H1 (cell line): ENCODE data around the gene TBC1D22A. TPM values are rescaled to one million over a fixed set of nuclear protein-coding genes. Genes with fewer than 3 reads are reported as not detected.

Source experiments
- CTCF ChIA-PET: fragments of 300-600 bp; sonication (Branson Sonifier 250); formaldehyde crosslinking; loops from one replicate; lab custom pipeline; 2021; ENCODE audit not compliant: partially characterized antibody; lab: Charles Lee
- POLR2A ChIA-PET: fragments of 300-600 bp; sonication (Branson Sonifier 250); formaldehyde crosslinking; loops from one replicate; lab custom pipeline; 2021; ENCODE audit warnings: inconsistent platforms; ENCODE audit not compliant: partially characterized antibody; lab: Charles Lee
- DNase-seq, 2 experiments: peaks; one replicate each; pipeline versions ENCODE4 v3.0.0 to v3.0.0-alpha.2; 2010 to 2022; ENCODE audit warnings: low spot score in 2 of 2, low read depth in 1 of 2, mixed read lengths in 1 of 2
- FAIRE-seq: peaks from 2 replicates; lab custom pipeline; 2011; peaks lifted over from hg19 to GRCh38; lab: Jason Lieb, UNC
- H2AFZ ChIP-seq: 2 replicates; pipeline ENCODE4 v1.8.1; 2012; ENCODE audit warnings: low read length, inconsistent platforms
- H2AK5ac ChIP-seq: 2 replicates; pipeline ENCODE4 v1.6.1; 2013; ENCODE audit warnings: low read depth, low read length
- H2BK120ac ChIP-seq: replicated peaks from 2 replicates; pipeline ENCODE3; 2013; ENCODE audit warnings: low read depth, low read length, inconsistent platforms
- H2BK12ac ChIP-seq: 2 replicates; pipeline ENCODE4 v1.6.1; 2013; ENCODE audit warnings: low read depth, low read length
- H2BK15ac ChIP-seq: 2 replicates; pipeline ENCODE4 v1.6.1; 2013; ENCODE audit warnings: low read length
- H2BK20ac ChIP-seq: 2 replicates; pipeline ENCODE4 v1.6.1; 2013; ENCODE audit warnings: low read length
- H2BK5ac ChIP-seq: 2 replicates; pipeline ENCODE4 v1.6.1; 2013; ENCODE audit warnings: low read depth, low read length
- H3K14ac ChIP-seq: 2 replicates; pipeline ENCODE4 v1.6.1; 2013; ENCODE audit warnings: inconsistent platforms; ENCODE audit not compliant: insufficient read length
- H3K18ac ChIP-seq: 2 replicates; pipeline ENCODE4 v1.6.1; 2013; ENCODE audit warnings: low read length; ENCODE audit errors: extremely low read depth
- H3K23ac ChIP-seq: 2 replicates; pipeline ENCODE4 v1.6.1; 2013; ENCODE audit warnings: inconsistent platforms; ENCODE audit not compliant: insufficient read length
- H3K23me2 ChIP-seq: 2 replicates; pipeline ENCODE4 v1.6.1; 2013; ENCODE audit warnings: low read depth, low read length
- H3K27ac ChIP-seq: 2 replicates; pipeline ENCODE4 v1.6.1; 2011; ENCODE audit warnings: low read depth, low read length, inconsistent platforms
- H3K27me3 ChIP-seq, 4 experiments: replicated peaks in 1 of 4; 1 replicate in 1 of 4; 2 replicates in 3 of 4; pipeline versions ENCODE4 v1.6.1 to v1.8.1; 2011 to 2013; ENCODE audit warnings: low read length in 3 of 4, mild to moderate bottlenecking in 3 of 4, inconsistent platforms in 2 of 4, mixed read lengths in 2 of 4, moderate library complexity in 1 of 4; ENCODE audit not compliant: control insufficient read depth in 3 of 4, insufficient read depth in 3 of 4; ENCODE audit errors: extremely low read depth in 1 of 4
- H3K36me3 ChIP-seq, 4 experiments: 2 replicates each; pipeline versions ENCODE4 v1.6.1 to v1.8.1; 2011 to 2013; ENCODE audit warnings: mild to moderate bottlenecking in 4 of 4, low read length in 3 of 4, moderate library complexity in 2 of 4, control low read depth in 1 of 4, inconsistent platforms in 1 of 4; ENCODE audit not compliant: insufficient read depth in 4 of 4, control insufficient read depth in 2 of 4
- H3K4ac ChIP-seq: replicated peaks from 2 replicates; pipeline ENCODE3; 2013; ENCODE audit warnings: low read length, low read depth, mixed read lengths, inconsistent platforms; ENCODE audit not compliant: insufficient read length
- H3K4me1 ChIP-seq, 4 experiments: replicated peaks in 1 of 4; 1 replicate in 1 of 4; 2 replicates in 3 of 4; pipeline versions ENCODE4 v1.6.1 to v1.8.1; 2011 to 2013; ENCODE audit warnings: low read length in 3 of 4, inconsistent platforms in 2 of 4, mixed read lengths in 1 of 4; ENCODE audit not compliant: insufficient read depth in 4 of 4, control insufficient read depth in 3 of 4
- H3K4me2 ChIP-seq, 2 experiments: 2 replicates each; pipeline versions ENCODE4 v1.6.1 to v1.8.1; 2011 to 2013; ENCODE audit warnings: low read depth in 2 of 2, low read length in 2 of 2, control low read depth in 1 of 2, inconsistent platforms in 1 of 2, mild to moderate bottlenecking in 1 of 2; ENCODE audit not compliant: insufficient read depth in 1 of 2
- H3K4me3 ChIP-seq, 4 experiments: fragments of 200-600, 300-600 bp in 1 of 4; sonication (generic), shearing (Covaris generic), sonication (Bioruptor Twin) in 1 of 4; 2 replicates each; pipeline versions ENCODE4 v1.5.1 to v1.8.1; 2011 to 2016; ENCODE audit warnings: low read length in 4 of 4, low read depth in 3 of 4, control low read depth in 2 of 4, inconsistent platforms in 2 of 4, mild to moderate bottlenecking in 2 of 4, mixed read lengths in 1 of 4, moderate library complexity in 1 of 4; ENCODE audit not compliant: insufficient read depth in 2 of 4; ENCODE audit errors: extremely low read depth in 1 of 4
- H3K56ac ChIP-seq: replicated peaks from 2 replicates; pipeline ENCODE3; 2013; ENCODE audit warnings: low read depth, mild to moderate bottlenecking, mixed read lengths, low read length, inconsistent platforms; ENCODE audit not compliant: insufficient read length
- H3K79me1 ChIP-seq: 2 replicates; pipeline ENCODE4 v1.6.1; 2013; ENCODE audit warnings: low read depth, low read length, control low read depth
- H3K79me2 ChIP-seq, 2 experiments: 2 replicates each; pipeline versions ENCODE4 v1.6.1 to v1.8.1; 2012 to 2013; ENCODE audit warnings: low read length in 2 of 2, mild to moderate bottlenecking in 2 of 2, inconsistent platforms in 1 of 2; ENCODE audit not compliant: insufficient read depth in 2 of 2, control insufficient read depth in 1 of 2
- H3K9ac ChIP-seq, 4 experiments: replicated peaks in 1 of 4; 1 replicate in 1 of 4; 2 replicates in 3 of 4; pipeline versions ENCODE4 v1.6.1 to v1.8.1; 2011 to 2013; ENCODE audit warnings: low read depth in 3 of 4, low read length in 3 of 4, control low read depth in 2 of 4, mild to moderate bottlenecking in 2 of 4, moderate library complexity in 2 of 4, inconsistent platforms in 1 of 4; ENCODE audit errors: extremely low read depth in 1 of 4
- H3K9me3 ChIP-seq, 2 experiments: 2 replicates each; pipeline versions ENCODE4 v1.6.1 to v1.8.1; 2012 to 2013; ENCODE audit warnings: mild to moderate bottlenecking in 2 of 2, moderate library complexity in 2 of 2, control low read depth in 1 of 2, inconsistent platforms in 1 of 2, low read depth in 1 of 2, low read length in 1 of 2, mixed read lengths in 1 of 2; ENCODE audit not compliant: insufficient read depth in 2 of 2
- H4K20me1 ChIP-seq, 2 experiments: replicated peaks in 1 of 2; 2 replicates each; pipeline versions ENCODE3 to v1.8.1; 2011 to 2013; ENCODE audit warnings: inconsistent platforms in 2 of 2, low read length in 2 of 2, mild to moderate bottlenecking in 1 of 2; ENCODE audit not compliant: insufficient read depth in 2 of 2, control insufficient read depth in 1 of 2
- H4K5ac ChIP-seq: 2 replicates; pipeline ENCODE4 v1.6.1; 2013; ENCODE audit warnings: low read length, low read depth, mixed read lengths, inconsistent platforms; ENCODE audit not compliant: insufficient read length
- H4K8ac ChIP-seq: 2 replicates; pipeline ENCODE4 v1.8.0; 2013; ENCODE audit warnings: mild to moderate bottlenecking, moderate library complexity, low read length, inconsistent platforms; ENCODE audit not compliant: insufficient read depth; ENCODE audit errors: extremely low read depth
- H4K91ac ChIP-seq: replicated peaks from 2 replicates; pipeline ENCODE3; 2013; ENCODE audit warnings: low read length, mixed read lengths, inconsistent platforms; ENCODE audit not compliant: insufficient read length
- BRCA1 ChIP-seq: IDR thresholded peaks from 2 replicates; pipeline ENCODE4 v1.6.1; 2012; ENCODE audit warnings: low read depth, low read length, improper control_type of control experiment
- CBX5 ChIP-seq: fragments of 300-800, 300-1000 bp; sonication (generic); IDR thresholded peaks from 2 replicates; pipeline ENCODE4 v1.7.1; 2016; ENCODE audit warnings: antibody characterized with exemption, low read length, low read depth
- CHD1 ChIP-seq: IDR thresholded peaks from 2 replicates; pipeline ENCODE4 v1.6.1; 2012; ENCODE audit warnings: low read depth, low read length, improper control_type of control experiment
- EP300 ChIP-seq, 2 experiments: IDR thresholded peaks; 1 replicate in 1 of 2; 2 replicates in 1 of 2; pipeline ENCODE4 v1.6.1; 2011 to 2012; ENCODE audit warnings: low read depth in 2 of 2, low read length in 2 of 2, mild to moderate bottlenecking in 2 of 2, borderline replicate concordance in 1 of 2, inconsistent platforms in 1 of 2, moderate library complexity in 1 of 2
- JUN ChIP-seq: IDR thresholded peaks from 2 replicates; pipeline ENCODE4 v1.6.1; 2011; ENCODE audit warnings: low read depth, mild to moderate bottlenecking, improper control_type of control experiment, low read length
- NRF1 ChIP-seq: IDR thresholded peaks from 2 replicates; pipeline ENCODE4 v1.6.1; 2011; ENCODE audit warnings: mild to moderate bottlenecking, low read depth, low read length, improper control_type of control experiment
- TAF1 ChIP-seq: IDR thresholded peaks from 2 replicates; pipeline ENCODE4 v1.6.1; 2011; ENCODE audit warnings: mild to moderate bottlenecking, low read depth, low read length
- WGBS, 2 experiments: shearing (Covaris generic) in 1 of 2; methylation state at CpG; one replicate each; pipeline versions ENCODE4 v1.1.6 to v1.1.7; 2013 to 2015; ENCODE audit warnings: low lambda C conversion rate in 2 of 2, mixed read lengths in 2 of 2, inconsistent platforms in 1 of 2, low coverage in 1 of 2, missing lambda C conversion rate in 1 of 2; ENCODE audit not compliant: insufficient replicate concordance in 2 of 2, insufficient coverage in 1 of 2, insufficient read length in 1 of 2; ENCODE audit errors: extremely low coverage in 1 of 2, missing lambda C conversion rate in 1 of 2; 5-methylcytosine and 5-hydroxymethylcytosine counted together
- polyA plus RNA-seq, 7 experiments: library from polyadenylated mRNA; depleted of rRNA in 3 of 7; stranded (reverse) in 5 of 7; unstranded in 2 of 7; fragments of >200 nt in 5 of 7; fragments of 200-250 nt in 2 of 7; gene quantifications; 1 replicate in 5 of 7; 2 replicates in 1 of 7; 4 replicates in 1 of 7; pipeline versions ENCODE4 v1.2.1 to v1.2.3, GENCODE V29; 2011 to 2013; ENCODE audit warnings: missing spikeins in 2 of 7, mixed read lengths in 2 of 7
- total RNA-seq: library from RNA; stranded (reverse); fragmentation: NEBNext Ultra II Directional; extraction: Animal tissue kit (Norgen Biotek cat#: 25700); gene quantifications from 2 replicates; pipeline ENCODE4 v1.2.1, GENCODE V29; 2021

The TBC1D22A gene
- total and polyA plus RNA-seq, 2 of the 8 experiments (the other 6 are each of a cell fraction or from before 2014, with no cell fraction given) = 11.9 to 18.4 TPM

DNA sequence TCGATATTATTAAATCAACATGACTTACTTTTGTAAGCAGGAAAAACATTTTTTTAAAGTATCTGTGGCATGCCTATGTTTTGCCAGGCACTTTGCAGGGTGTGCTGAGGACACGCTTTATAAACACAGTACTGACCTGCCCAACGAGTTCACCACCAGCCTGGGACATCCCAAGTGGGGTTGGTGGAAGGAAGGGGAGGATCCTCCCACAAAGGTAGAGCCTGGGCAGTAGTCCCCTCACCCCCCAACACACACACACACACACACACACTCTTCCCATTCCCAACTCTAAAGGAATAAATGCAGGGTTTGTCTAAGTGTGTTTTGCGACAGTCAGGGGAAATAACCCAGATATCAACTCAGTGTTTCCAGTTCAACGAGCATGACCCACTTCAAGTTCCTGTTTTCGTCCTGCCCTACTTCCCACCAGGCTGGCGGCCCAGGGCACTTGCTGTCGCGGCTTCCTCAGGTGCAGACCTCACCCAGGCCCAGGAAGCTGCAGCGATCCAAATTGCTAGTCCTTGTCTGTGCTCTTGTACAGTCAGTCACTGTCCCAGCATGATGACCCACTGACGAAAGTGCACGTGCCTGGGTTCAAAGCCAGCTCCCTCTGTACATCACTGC lies 27.5 kb upstream of the TBC1D22A start:
- Histone ChIP-seq H3K18ac (no peak overlapping the region), H3K27ac (no peak overlapping the region), H3K9ac (no peak overlapping the region), H2AFZ (no peak overlapping the region), H2BK120ac (no peak overlapping the region), H3K4me1 (peaks cover 7 to 30% (median 25%) of the 10 kb centered on the region in 4 experiments), H3K36me3 (no peaks in the 10 kb centered on the region), H3K27me3 (no peaks in the 10 kb centered on the region), H4K20me1 (peaks cover 0 to 34% of the 10 kb centered on the region in 2 experiments), H3K4me3 (no peak overlapping the region), H2AK5ac (no peak overlapping the region), H3K56ac (no peak overlapping the region), H2BK5ac (peak overlapping the region; percentile 66; the same call in 1 of the 2 replicates), H3K23me2 (peaks cover 11% of the 10 kb centered on the region; the same call in 1 of the 2 replicates), H3K79me1 (peaks cover 10% of the 10 kb centered on the region), H3K79me2 (peaks cover 0 to 49% of the 10 kb centered on the region in 2 experiments; a peak in 3 of 4 replicates), H2BK20ac (no peak overlapping the region), H4K5ac (peak overlapping the region; percentile 22), H3K4ac (no peak overlapping the region), H2BK12ac (no peak overlapping the region), H3K4me2 (peak overlapping the region in 1 of 2 experiments; percentile 58; a peak in 1 of 4 replicates), H3K14ac (no peak overlapping the region), H3K9me3 (no peaks in the 10 kb centered on the region), H2BK15ac (0 out of 2 replicates have a peak overlapping the region, but pooled peaks have one; percentile 31), H4K91ac (peak overlapping the region; percentile 53), H3K23ac (no peak overlapping the region), H4K8ac (no peak overlapping the region)
- no peak for FAIRE-seq
- 91% methylated on average over 12 of the region's 12 CpGs; no CpG with 5 or more reads in 1 of the 2 experiments for whole genome bisulfite sequencing, 2 experiments
- POLR2A ChIA-PET = interaction anchor here (1.6 kb wide), 1 partner anchor 28 kb away, joined by 4 read pairs; the partner anchor contains the start of gene TBC1D22A
- no peak for DNase-seq
- TF ChIP-seq TAF1 (no peak), EP300 (IDR thresholded peaks at IDR 0.05; ENCODE audit: borderline replicate concordance in 1 of 2, low read depth in 2 of 2, low read length in 2 of 2) (no peak), BRCA1 (no peak), CHD1 (no peak), JUN (no peak), NRF1 (no peak), CBX5 (no peak)
- CTCF ChIA-PET = interaction anchor here (1.1 to 1.2 kb wide), 2 partner anchors 23 to 172 kb away, joined by 5 read pairs; no protein-coding TSS in a partner anchor
